Measurements from ENCODE around the gene PCNA.
A peak's percentile ranks its signal among the peaks of the same experiment; 100 is the strongest.

Gene PCNA

DNA sequence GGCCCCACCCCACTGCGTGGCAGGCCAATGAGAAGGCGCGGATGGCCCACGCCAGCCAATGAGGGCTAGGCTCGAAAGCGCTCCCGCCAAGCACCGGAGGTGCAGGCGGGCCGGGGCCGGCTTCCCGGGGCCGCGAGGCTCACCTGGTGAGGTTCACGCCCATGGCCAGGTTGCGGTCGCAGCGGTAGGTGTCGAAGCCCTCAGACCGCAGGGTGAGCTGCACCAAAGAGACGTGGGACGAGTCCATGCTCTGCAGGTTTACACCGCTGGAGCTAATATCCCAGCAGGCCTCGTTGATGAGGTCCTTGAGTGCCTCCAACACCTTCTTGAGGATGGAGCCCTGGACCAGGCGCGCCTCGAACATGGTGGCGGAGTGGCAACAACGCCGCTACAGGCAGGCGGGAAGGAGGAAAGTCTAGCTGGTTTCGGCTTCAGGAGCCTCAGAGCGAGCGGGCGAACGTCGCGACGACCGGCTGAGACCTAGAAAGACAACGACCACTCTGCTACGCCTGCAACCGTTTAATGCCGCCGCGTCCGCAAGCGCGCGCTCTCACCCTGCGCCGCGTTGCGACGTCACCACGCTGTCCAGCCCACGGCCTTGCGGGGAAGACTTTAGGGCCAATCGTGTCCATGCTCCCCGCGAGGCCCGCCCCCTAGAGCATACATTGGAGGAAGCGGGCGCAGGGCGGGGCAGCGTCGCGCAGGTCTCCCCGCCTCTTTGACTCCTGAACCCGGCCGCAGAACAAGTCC, at the start of gene PCNA:
TSS of gene PCNA (minus strand) at position 524 of the 750 bp plus-strand sequence. CDS start at position 364, 160 bp downstream.
- peak; percentile 88 for DNase-seq

DNA sequence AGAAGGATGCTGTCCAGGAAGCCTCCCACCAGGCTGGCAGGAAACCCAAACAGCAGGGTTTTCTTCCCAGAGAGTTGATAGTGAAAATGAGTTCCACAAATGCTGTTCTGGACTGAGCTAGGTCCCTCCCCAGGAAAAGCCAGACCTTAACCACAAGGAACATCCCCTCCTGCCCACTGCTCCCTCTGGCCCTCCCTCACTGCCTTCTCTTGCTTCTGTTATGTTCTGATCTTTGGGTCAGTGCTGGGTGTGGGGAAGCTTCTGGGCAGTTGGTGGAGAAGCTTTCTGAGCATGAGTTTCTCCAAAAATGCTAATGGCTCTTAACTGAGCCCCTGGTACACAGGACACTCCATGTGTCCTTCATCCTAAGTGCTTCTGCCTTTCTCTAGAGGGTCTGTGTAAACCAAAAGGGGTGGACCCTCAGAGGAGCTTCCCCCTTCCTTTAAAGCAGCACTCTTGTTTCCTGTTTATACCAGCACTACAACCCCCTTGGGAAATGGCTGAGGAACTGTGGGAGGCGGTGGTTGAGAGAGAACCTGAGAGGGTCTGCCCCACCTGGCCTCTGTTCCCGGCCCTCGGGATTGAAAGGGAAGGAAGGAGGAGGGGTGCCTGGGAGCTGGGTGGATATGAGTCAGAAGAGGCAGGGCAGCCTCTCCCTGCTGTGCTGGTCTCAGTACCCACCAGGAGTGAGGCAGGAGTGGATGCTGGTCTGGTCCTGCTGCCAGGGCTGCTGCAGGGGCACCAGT, 49.1 kb upstream of the PCNA start:
- DNase-seq = no peak

DNA sequence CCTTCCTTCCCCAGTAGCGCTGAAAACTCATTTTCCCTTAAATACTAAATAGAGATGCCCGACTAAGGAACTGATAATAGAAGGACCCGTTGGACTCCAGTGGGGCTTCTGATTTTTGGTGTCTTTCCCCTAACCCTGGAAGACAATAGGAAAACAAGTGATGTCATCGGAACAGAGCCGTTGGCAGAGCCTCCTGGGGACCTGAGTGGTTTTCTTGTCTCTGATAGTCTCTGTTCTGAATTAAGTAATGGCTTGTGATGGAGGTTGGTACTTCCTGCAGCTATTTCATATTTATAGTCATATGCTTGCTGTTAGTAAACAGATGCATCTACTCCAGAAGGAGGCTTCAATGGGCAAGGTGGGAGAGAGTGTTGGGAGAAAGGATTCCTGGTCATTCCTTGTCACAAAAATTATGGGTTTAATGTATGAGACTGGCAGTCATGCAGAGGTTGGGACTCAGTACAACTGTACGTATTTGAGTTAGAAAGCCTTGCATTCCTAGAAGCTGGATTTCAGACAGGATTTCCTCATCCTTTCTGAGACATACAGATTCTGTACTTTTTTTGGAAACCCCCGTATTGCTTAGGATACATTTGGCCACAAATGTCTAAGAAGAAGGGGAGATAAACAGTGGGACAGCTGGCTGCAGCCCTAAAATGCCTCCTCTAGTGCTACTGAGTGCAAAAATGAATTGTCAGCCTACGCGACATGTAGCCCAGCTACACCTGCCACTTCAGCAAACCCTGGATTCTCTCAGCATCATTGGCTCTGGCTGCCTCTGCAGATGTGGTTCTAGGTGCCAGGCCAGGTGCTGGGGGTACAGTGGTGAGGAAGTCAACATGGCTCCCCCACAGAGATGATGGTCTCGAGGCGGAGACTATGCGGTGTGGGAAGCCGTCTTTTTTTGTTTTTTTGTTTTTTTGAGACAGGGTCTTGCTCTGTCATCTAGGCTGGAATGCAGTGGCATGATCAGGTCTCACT, 45.2 kb upstream of the PCNA start:
- no peak for DNase-seq

GRCh38 chr20:5161536-5162164, 41.9 kb upstream of the PCNA start:
- no peak for DNase-seq

DNA sequence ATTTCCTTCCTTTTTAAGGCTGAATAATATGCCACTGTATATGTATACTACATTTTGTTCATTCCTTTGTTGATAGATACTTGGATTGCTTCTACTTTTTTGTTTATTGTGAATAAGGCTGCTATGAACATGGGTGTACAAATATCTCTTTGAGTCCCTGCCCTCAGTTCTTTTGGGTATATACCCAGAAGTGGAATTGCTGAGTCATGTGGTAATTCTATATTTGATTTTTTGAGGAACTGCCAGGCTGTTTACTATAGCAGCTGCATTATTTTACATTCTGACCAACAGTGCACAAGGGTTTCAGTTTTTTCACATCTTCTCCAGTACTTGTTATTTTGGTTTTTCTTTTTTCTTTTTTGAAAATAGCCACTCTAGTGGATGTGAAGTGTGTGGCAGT, 41.1 kb upstream of the PCNA start:
- DNase-seq = no peak

- no peak for DNase-seq
These were observed 40.2 kb upstream of the PCNA start for GRCh38 chr20:5159928-5160327.

DNA sequence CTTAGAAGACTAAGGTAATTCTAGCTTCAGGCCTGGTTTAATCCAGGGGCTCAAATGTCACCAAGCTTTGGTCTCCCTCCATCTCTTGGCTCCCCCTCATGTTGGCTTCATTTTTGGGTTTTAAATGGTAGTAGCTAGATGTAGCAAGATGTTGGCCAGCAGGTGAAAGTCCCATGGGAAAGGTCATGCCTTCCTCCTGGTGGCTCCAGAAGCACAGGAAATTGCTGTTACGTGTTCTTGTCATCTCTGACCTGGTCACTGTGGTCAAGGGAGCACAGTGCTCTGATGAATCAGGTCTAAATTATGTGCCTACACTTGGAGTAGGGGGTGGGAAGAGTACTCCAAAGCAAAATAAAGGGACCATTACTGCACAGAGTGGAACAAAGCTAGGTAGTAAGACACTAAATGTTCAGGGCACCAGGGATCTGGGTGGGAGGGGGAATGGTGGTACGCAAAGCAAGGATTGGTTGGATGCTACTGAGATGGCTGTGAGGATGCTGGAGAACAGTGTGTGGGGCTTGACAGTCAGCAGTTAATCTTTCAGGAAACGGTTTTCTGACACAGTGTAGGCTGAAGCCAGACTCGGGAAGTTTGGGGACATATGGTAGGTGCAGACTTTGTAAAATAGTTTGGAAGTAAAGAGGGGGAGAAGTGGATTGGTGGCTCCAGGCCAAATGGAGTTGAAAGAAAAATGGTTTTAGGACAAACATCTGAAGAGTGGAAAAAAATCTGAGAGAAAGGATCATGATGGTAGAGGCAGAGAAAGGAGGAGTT, 37.1 kb upstream of the PCNA start:
- no peak for DNase-seq

- DNase-seq = no peak
These were observed 35.6 kb upstream of the PCNA start for GRCh38 chr20:5155404-5155803.

DNA sequence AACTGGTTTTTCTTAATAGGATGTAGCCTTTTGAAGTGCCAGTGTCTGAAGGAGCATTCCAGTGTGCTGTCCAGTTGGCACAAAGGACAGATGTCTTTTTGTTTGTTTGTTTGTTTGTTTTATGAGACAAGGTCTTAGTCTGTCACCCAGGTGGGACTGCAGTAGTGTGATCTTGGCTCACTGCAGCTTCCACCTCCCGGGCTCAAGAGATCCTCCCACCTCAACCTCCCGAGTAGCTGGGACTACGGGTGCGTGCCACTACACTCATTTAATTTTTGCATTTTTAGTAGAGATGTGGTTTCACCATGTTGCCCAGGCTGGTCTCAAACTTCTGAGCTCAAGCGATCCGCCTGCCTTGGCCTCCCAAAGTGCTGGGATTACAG, 34.8 kb upstream of the PCNA start:
- DNase-seq = no peak

- DNase-seq = no peak
These were observed 34.1 kb upstream of the PCNA start for GRCh38 chr20:5153612-5154542.

GRCh38 chr20:5153152-5153467, 33.4 kb upstream of the PCNA start:
- no peak for DNase-seq

DNA sequence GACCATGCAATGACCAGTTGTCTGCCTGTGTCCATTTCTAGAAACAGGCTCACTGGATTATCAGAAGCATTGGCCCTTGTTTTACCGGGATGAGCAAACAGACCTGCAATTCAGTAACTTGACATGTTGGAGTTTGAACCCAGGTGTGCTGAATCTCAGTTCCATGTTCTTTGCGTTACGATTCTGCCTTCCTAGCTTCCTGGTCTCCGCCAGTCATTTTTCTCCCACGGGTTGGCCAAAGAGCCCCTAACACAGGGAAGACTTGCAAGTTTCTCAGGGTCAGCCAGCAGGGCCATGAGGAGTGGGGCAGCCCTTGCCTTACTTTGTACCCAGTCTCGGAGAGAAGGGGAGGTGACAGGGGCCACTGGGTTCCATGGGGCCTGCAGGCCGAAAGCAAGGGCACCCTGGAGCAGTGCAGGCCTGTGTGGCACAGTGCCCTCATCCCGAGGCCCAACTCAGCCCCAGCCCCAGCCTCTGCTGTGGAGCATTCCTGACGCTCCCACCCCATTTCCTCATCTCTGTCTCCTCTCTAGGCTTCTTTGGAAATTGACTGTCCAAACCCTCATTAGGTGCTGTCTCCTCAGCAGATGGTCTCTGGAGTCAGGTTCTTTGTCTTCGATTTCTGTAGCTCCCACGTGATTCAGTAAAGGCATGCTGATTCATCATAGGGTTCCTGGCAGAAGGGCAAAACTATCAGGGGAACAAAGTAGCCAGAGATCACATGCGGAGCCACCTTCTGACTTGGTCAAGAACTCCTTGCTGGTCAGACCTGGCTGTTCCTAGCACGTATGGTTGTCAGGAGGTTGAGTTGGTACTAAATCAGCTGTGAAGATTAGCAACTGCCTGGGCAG, 30.7 kb upstream of the PCNA start:
- DNase-seq = no peak

DNA sequence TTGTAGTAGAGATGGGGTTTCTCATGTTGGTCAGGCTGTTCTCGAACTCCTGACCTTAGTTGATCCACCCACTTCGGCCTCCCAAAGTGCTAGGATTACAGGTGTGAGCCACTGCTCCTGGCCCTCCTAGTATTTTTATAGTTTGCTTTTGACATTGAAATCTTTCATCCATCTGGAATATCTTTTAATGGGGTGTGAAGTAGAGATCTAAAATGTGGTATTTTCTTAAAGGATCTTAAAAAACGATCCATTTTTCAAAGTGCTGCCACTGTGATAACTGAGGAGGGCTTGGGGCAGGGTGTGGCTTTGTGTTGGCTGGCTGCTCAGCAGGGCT, 30.1 kb upstream of the PCNA start:
- DNase-seq = no peak

GRCh38 chr20:5148581-5148980, 28.8 kb upstream of the PCNA start:
- DNase-seq = no peak

GRCh38 chr20:5146871-5147592, 27.3 kb upstream of the PCNA start:
- no peak for DNase-seq

- no peak for DNase-seq
These were observed 26.4 kb upstream of the PCNA start for GRCh38 chr20:5146099-5146668.

DNA sequence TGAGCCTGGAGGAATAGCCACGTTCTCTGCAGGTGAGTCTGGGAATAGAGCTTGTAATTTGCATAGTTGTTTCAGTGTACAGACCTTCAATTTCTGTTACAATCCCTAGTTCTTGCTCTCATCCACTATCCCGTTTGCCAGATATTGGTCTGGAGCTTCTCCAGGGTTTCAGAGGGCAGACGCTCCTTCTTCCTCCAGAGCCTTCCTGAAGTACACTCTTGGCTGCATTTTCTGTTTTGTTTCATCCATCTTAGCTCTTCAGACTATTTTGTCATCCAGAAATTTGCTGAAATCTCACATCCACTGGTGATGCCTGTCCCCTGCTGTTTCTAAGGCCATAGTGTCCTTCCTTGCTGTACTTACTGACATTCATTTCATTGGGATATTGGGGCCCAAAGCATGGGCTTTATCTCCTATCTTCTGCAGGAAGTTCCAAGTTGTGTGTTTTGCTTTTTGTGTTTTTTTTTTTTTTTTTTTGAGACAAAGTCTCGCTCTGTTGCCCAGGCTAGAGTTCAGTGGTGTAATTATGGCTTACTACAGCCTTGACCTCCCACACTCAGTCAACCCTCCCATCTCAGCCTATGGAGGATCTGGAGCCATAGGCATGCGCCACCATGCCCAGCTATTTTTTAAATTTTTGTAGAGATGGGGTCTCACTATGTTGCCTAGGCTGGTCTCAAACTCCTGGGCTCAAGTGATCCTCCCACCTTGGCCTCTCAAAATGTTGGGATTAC, 25.8 kb upstream of the PCNA start:
- DNase-seq = no peak

GRCh38 chr20:5143851-5144250, 24.1 kb upstream of the PCNA start:
- no peak for DNase-seq
